Mesenchymal stem cell (in vitro differentiated cells and primary cell): ENCODE measurements around the gene CDK10.

Experiments
- DNase-seq: peaks from one replicate; pipeline ENCODE4 v3.0.0-alpha.2; 2013
- H2AFZ ChIP-seq: one replicate; pipeline ENCODE4 v1.6.1; 2013; ENCODE audit warnings: low read depth, mild to moderate bottlenecking, control low read depth, inconsistent platforms, low read length, moderate library complexity
- H2AK5ac ChIP-seq: 2 replicates; pipeline ENCODE4 v1.6.1; 2013; ENCODE audit warnings: low read length, moderate library complexity, mild to moderate bottlenecking, inconsistent platforms; ENCODE audit not compliant: severe bottlenecking
- H2BK120ac ChIP-seq: one replicate; pipeline ENCODE4 v1.6.1; 2013; ENCODE audit warnings: low read depth, mild to moderate bottlenecking, inconsistent platforms, low read length, moderate library complexity
- H2BK12ac ChIP-seq, 2 experiments: one replicate each; pipeline ENCODE4 v1.6.1; 2013; ENCODE audit warnings: inconsistent platforms in 2 of 2, low read length in 2 of 2, mild to moderate bottlenecking in 2 of 2, moderate library complexity in 2 of 2, control low read depth in 1 of 2
- H2BK15ac ChIP-seq: one replicate; pipeline ENCODE4 v1.6.1; 2013; ENCODE audit warnings: mild to moderate bottlenecking, low read depth, inconsistent platforms; ENCODE audit not compliant: poor library complexity, severe bottlenecking
- H2BK5ac ChIP-seq: 2 replicates; pipeline ENCODE4 v1.6.1; 2013; ENCODE audit warnings: low read depth, mild to moderate bottlenecking, low read length, control low read depth, inconsistent platforms; ENCODE audit not compliant: poor library complexity, severe bottlenecking
- H3K14ac ChIP-seq, 2 experiments: one replicate each; pipeline ENCODE4 v1.6.1; 2013; ENCODE audit warnings: inconsistent platforms in 2 of 2, low read length in 2 of 2, control low read depth in 1 of 2, mild to moderate bottlenecking in 1 of 2, moderate library complexity in 1 of 2
- H3K18ac ChIP-seq, 2 experiments: one replicate each; pipeline ENCODE4 v1.6.1; 2013; ENCODE audit warnings: inconsistent platforms in 2 of 2, low read length in 2 of 2, control low read depth in 1 of 2, low read depth in 1 of 2, mild to moderate bottlenecking in 1 of 2
- H3K23ac ChIP-seq, 2 experiments: one replicate each; pipeline ENCODE4 v1.6.1; 2013; ENCODE audit warnings: inconsistent platforms in 2 of 2, low read length in 2 of 2, mild to moderate bottlenecking in 2 of 2, moderate library complexity in 2 of 2, control low read depth in 1 of 2
- H3K27ac ChIP-seq: 2 replicates; pipeline ENCODE4 v1.5.1; 2013; ENCODE audit warnings: mild to moderate bottlenecking, moderate library complexity, low read length, control low read depth, inconsistent platforms; ENCODE audit not compliant: poor library complexity, severe bottlenecking
- H3K27me3 ChIP-seq, 2 experiments: 2 replicates each; pipeline versions ENCODE4 v1.6.1 to v1.7.0; 2013; ENCODE audit warnings: low read length in 2 of 2, mild to moderate bottlenecking in 2 of 2, moderate library complexity in 2 of 2, control low read depth in 1 of 2, inconsistent platforms in 1 of 2; ENCODE audit not compliant: control insufficient read depth in 1 of 2, insufficient read depth in 1 of 2
- H3K36me3 ChIP-seq, 2 experiments: 2 replicates each; pipeline versions ENCODE4 v1.6.1 to v1.7.0; 2013; ENCODE audit warnings: low read length in 2 of 2, control low read depth in 1 of 2, inconsistent platforms in 1 of 2, low read depth in 1 of 2, mild to moderate bottlenecking in 1 of 2; ENCODE audit not compliant: insufficient read depth in 2 of 2, control insufficient read depth in 1 of 2
- H3K4ac ChIP-seq, 2 experiments: one replicate each; pipeline ENCODE4 v1.6.1; 2013; ENCODE audit warnings: inconsistent platforms in 2 of 2, low read length in 2 of 2, mild to moderate bottlenecking in 2 of 2, moderate library complexity in 2 of 2, control low read depth in 1 of 2, low read depth in 1 of 2
- H3K4me1 ChIP-seq: 2 replicates; pipeline ENCODE4 v1.6.1; 2013; ENCODE audit warnings: low read depth, low read length, control low read depth; ENCODE audit not compliant: control insufficient read depth, insufficient read depth
- H3K4me2 ChIP-seq: 2 replicates; pipeline ENCODE4 v1.6.1; 2013; ENCODE audit warnings: low read length, mild to moderate bottlenecking, inconsistent platforms; ENCODE audit not compliant: poor library complexity, severe bottlenecking
- H3K4me3 ChIP-seq, 2 experiments: 2 replicates each; pipeline versions ENCODE4 v1.5.1 to v1.7.0; 2013; ENCODE audit warnings: low read length in 2 of 2, mild to moderate bottlenecking in 2 of 2, control low read depth in 1 of 2, low read depth in 1 of 2; ENCODE audit not compliant: insufficient read depth in 1 of 2
- H3K79me1 ChIP-seq: replicated peaks from 2 replicates; pipeline ENCODE4 v1.6.1; 2013; ENCODE audit warnings: mild to moderate bottlenecking, control low read depth, low read length, inconsistent platforms; ENCODE audit not compliant: poor library complexity, severe bottlenecking
- H3K9ac ChIP-seq: 2 replicates; pipeline ENCODE4 v1.7.0; 2013; ENCODE audit warnings: mild to moderate bottlenecking, low read length, moderate library complexity
- H3K9me3 ChIP-seq: 2 replicates; pipeline ENCODE4 v1.7.0; 2013; ENCODE audit warnings: mild to moderate bottlenecking, low read length; ENCODE audit not compliant: control insufficient read depth
- H4K8ac ChIP-seq: one replicate; pipeline ENCODE4 v1.6.1; 2013; ENCODE audit warnings: inconsistent platforms, mild to moderate bottlenecking, low read length, moderate library complexity
- H4K91ac ChIP-seq: one replicate; pipeline ENCODE4 v1.6.1; 2013; ENCODE audit warnings: mild to moderate bottlenecking, low read length, inconsistent platforms
- WGBS: methylation state at CpG from one replicate; pipeline ENCODE4 v1.1.7; 2013; ENCODE audit warnings: mixed read lengths; 5-methylcytosine and 5-hydroxymethylcytosine counted together

CDK10 gene

DNA sequence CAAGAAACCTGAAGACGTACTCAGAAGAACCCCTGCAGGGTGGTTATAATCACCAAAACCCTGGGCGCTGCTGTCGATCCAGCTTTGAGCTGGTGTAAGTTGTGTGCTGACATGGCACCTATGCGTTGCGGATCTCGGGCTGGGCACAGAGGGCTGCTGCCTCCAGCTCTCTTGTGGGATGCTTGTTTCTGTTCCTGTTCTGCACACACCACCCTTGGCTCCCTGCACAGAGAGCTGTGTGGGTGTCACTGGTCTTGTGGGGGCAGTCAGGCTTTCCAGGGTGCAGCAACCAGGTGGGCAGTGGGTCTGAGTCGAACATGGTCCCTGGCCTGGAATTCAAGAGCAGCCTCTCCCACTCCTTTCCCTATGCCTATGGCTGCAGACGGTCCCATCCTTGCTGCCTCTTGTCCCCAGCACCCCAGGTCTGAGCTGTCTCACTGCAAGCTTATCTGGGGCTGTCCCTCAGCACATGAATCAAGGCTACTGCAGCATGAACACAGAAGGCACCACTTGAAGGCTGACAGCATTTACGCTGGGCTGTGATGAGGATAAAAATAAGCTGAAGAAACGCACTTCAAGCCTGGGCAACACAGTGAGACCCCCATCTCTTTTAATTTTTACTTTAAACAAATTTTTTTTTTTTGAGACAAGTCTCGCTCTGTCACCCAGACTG is 55.0 kb downstream of the CDK10 start:
- Histone ChIP-seq H3K4me1 (no peaks in the 10 kb centered on the region), H4K91ac (no peak overlapping the region), H2BK120ac (no peak overlapping the region), H3K4me3 (no peak overlapping the region), H3K14ac (no peak overlapping the region), H3K36me3 (peaks cover 54 to 74% of the 10 kb centered on the region in 2 experiments), H3K27ac (no peak overlapping the region), H4K8ac (peak overlapping the region; percentile 7), H2BK12ac (no peak overlapping the region), H3K23ac (no peak overlapping the region), H3K79me1 (peaks cover 15% of the 10 kb centered on the region), H3K4ac (no peak overlapping the region), H3K18ac (peak overlapping the region in 1 of 2 experiments; percentile 14), H2BK5ac (no peak overlapping the region), H2AFZ (no peak overlapping the region), H3K27me3 (no peaks in the 10 kb centered on the region), H3K9ac (no peak overlapping the region), H3K4me2 (no peak overlapping the region), H3K9me3 (no peaks in the 10 kb centered on the region), H2BK15ac (no peak overlapping the region), H2AK5ac (no peak overlapping the region)
- WGBS, result 96% methylated on average over 11 of the region's 11 CpGs
- no peak for DNase-seq

DNA sequence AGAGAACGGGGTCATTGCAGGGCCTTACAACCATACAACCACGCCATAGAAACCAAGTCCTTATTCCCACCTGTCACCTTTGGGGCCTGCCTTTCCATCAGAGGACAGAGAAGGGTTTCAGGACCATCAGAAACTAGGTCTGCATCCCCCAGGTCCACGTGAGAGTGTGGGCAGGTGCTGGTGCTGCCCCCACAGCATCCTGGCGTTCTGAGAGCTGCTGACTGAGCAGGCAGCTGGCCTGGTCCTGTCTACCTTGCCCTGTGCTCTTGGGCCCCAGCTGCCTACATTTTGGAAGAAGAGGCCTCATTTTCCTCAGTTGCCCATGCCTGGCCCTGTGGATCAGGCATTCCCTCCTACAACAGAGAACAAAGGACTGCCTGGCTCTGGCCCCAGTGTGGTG is 56.5 kb downstream of the CDK10 start:
- no peak overlapping the region for H4K8ac ChIP-seq
- H3K36me3 ChIP-seq, result peaks cover 42 to 64% of the 10 kb centered on the region in 2 experiments

DNA sequence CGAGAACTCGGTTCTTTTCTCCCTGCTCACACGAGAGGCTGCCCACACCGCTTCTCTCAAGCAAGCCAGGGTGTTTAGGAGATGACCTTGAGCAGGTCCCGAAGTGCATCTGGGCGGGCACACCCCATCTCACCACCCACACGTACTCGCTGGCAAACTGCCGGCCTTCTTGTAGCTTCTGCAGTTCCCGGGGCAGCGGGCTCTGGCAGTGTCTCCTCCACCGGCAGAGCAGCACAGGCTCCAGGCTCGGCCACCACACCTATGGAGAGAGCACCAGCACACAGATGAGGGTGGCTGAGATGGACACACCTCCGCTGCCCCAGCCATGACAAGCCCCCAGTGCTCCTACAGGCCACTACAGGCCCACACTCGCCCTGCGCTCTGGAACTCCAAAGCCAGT is 58.3 kb downstream of the CDK10 start:
- Histone ChIP-seq H3K9ac (no peak overlapping the region), H2BK120ac (no peak overlapping the region), H2BK15ac (no peak overlapping the region), H3K14ac (no peak overlapping the region), H2AFZ (no peak overlapping the region), H4K91ac (no peak overlapping the region), H3K4ac (no peak overlapping the region), H3K27ac (no peak overlapping the region), H3K18ac (no peak overlapping the region), H3K79me1 (peaks cover 2% of the 10 kb centered on the region), H3K36me3 (peaks cover 32 to 52% of the 10 kb centered on the region in 2 experiments), H4K8ac (no peak overlapping the region), H3K27me3 (no peaks in the 10 kb centered on the region), H2AK5ac (no peak overlapping the region), H3K4me2 (no peak overlapping the region), H3K9me3 (no peaks in the 10 kb centered on the region), H2BK5ac (no peak overlapping the region), H3K4me3 (no peak overlapping the region), H2BK12ac (no peak overlapping the region), H3K23ac (no peak overlapping the region), H3K4me1 (no peaks in the 10 kb centered on the region)
- DNase-seq, result no peak
- WGBS, result 98% methylated on average over 16 of the region's 16 CpGs

More for the DNA sequence above, 56.5 kb downstream of the CDK10 start:
- Histone ChIP-seq H3K23ac (peak overlapping the region in 1 of 2 experiments; percentile 50), H2AK5ac (no peak overlapping the region), H3K79me1 (peaks cover 7% of the 10 kb centered on the region), H3K27me3 (no peaks in the 10 kb centered on the region), H3K9me3 (no peaks in the 10 kb centered on the region), H3K18ac (no peak overlapping the region), H2AFZ (no peak overlapping the region), H2BK15ac (no peak overlapping the region), H3K4me2 (no peak overlapping the region), H3K9ac (no peak overlapping the region), H3K14ac (no peak overlapping the region), H3K27ac (no peak overlapping the region), H3K4me1 (no peaks in the 10 kb centered on the region), H3K4ac (peak overlapping the region in 1 of 2 experiments; percentile 35), H2BK120ac (no peak overlapping the region), H2BK5ac (no peak overlapping the region), H3K4me3 (no peak overlapping the region), H4K91ac (no peak overlapping the region), H2BK12ac (no peak overlapping the region)
- no peak for DNase-seq
- WGBS, result 88% methylated on average over 4 of the region's 4 CpGs
